K562 (cell line): ENCODE data around the gene DLG4. TPM values are rescaled to one million over a fixed set of nuclear protein-coding genes. Genes with fewer than 3 reads are reported as not detected.

Source experiments
- DIDO1 ChIP-seq: fragments of 450-650 bp; IDR thresholded peaks from 2 replicates; pipeline ENCODE4 v1.6.1; 2016; ENCODE audit warnings: low read depth, missing biosample characterization, missing genetic modification characterization
- POLR2AphosphoS2 ChIP-seq: IDR thresholded peaks from 2 replicates; pipeline ENCODE4 v1.6.1; 2012; ENCODE audit warnings: low read length, improper control_type of control experiment
- SAFB ChIP-seq: fragments of 200-400 bp; formaldehyde crosslinking; IDR thresholded peaks from 2 replicates; pipeline ENCODE4 v1.6.1; 2017; ENCODE audit warnings: low read depth, low read length, borderline replicate concordance
- ZBED1 ChIP-seq: IDR thresholded peaks from 2 replicates; pipeline ENCODE4 v1.6.1; 2014
- ZBTB5 ChIP-seq: fragments of 450-650 bp; IDR thresholded peaks from 2 replicates; pipeline ENCODE4 v1.6.1; 2017; ENCODE audit warnings: antibody characterized with exemption
- ZFX ChIP-seq: sonication (generic); formaldehyde crosslinking; IDR thresholded peaks from 2 replicates; pipeline ENCODE4 v1.8.0; 2022; ENCODE audit warnings: mild to moderate bottlenecking, missing genetic modification reagents, moderate library complexity
- ZNF174 ChIP-seq: fragments of 250-450 bp; sonication (Bioruptor Pico); IDR thresholded peaks from 2 replicates; pipeline ENCODE4 v1.4.0; 2020; ENCODE audit warnings: mild to moderate bottlenecking
- ZNF232 ChIP-seq: sonication (generic); formaldehyde crosslinking; IDR thresholded peaks from 2 replicates; pipeline ENCODE4 v1.8.0; 2022; ENCODE audit warnings: mild to moderate bottlenecking, missing genetic modification reagents
- ZNF318 ChIP-seq, 2 experiments: fragments of 450-650 bp; IDR thresholded peaks; 2 replicates each; pipeline ENCODE4 v1.6.1; 2016; ENCODE audit warnings: mild to moderate bottlenecking in 2 of 2, borderline replicate concordance in 1 of 2, low read depth in 1 of 2, moderate library complexity in 1 of 2
- ZNF408 ChIP-seq: fragments of 250-450 bp; sonication (Bioruptor Pico); IDR thresholded peaks from 2 replicates; pipeline ENCODE4 v1.4.0; 2020; ENCODE audit warnings: low read depth, mild to moderate bottlenecking, moderate library complexity
- ZNF695 ChIP-seq: fragments of 450-650 bp; formaldehyde crosslinking; IDR thresholded peaks from 2 replicates; pipeline ENCODE4 v1.4.0; 2020; ENCODE audit warnings: mild to moderate bottlenecking, moderate library complexity
- polyA plus RNA-seq, 8 experiments: library from polyadenylated mRNA; depleted of rRNA in 4 of 8; stranded (reverse) in 5 of 8; unstranded in 3 of 8; fragments of >200 nt; fragmentation: Nextera tagmentation in 2 of 8; fragmentation: Illumina TruSeq in 1 of 8; extraction: Ambion mirVana in 2 of 8; extraction: Trizol in 1 of 8; gene quantifications; 2 replicates each; pipeline versions ENCODE4 v1.2.1 to v1.2.3, GENCODE V29; 2011 to 2014; ENCODE audit warnings: inconsistent platforms in 1 of 8, missing spikeins in 1 of 8
- total RNA-seq, 7 experiments: library from RNA; depleted of rRNA in 6 of 7; stranded (reverse); fragments of >200 nt in 6 of 7; fragmentation: Illumina TruSeq in 2 of 7; extraction: Trizol in 2 of 7; gene quantifications; 2 replicates each; pipeline versions ENCODE4 v1.2.1 to v1.2.3, GENCODE V29; 2011 to 2021; ENCODE audit warnings: low replicate concordance in 1 of 7
- TF ChIP-seq, protein P1 (sequence below): IDR thresholded peaks from 2 replicates; pipeline ENCODE4 v1.6.1; 2012; ENCODE audit warnings: low read depth, low read length, improper control_type of control experiment, borderline replicate concordance
- TF ChIP-seq, protein P2 (sequence below): fragments of 450-650 bp; IDR thresholded peaks from 2 replicates; pipeline ENCODE4 v1.6.1; 2016; ENCODE audit warnings: antibody characterized with exemption

The DLG4 gene
- total and polyA plus RNA-seq, 9 of the 15 experiments (the other 6 are each of a cell fraction or from before 2014, with no cell fraction given): 0.03 to 12.0 (median 4.1) TPM

DNA sequence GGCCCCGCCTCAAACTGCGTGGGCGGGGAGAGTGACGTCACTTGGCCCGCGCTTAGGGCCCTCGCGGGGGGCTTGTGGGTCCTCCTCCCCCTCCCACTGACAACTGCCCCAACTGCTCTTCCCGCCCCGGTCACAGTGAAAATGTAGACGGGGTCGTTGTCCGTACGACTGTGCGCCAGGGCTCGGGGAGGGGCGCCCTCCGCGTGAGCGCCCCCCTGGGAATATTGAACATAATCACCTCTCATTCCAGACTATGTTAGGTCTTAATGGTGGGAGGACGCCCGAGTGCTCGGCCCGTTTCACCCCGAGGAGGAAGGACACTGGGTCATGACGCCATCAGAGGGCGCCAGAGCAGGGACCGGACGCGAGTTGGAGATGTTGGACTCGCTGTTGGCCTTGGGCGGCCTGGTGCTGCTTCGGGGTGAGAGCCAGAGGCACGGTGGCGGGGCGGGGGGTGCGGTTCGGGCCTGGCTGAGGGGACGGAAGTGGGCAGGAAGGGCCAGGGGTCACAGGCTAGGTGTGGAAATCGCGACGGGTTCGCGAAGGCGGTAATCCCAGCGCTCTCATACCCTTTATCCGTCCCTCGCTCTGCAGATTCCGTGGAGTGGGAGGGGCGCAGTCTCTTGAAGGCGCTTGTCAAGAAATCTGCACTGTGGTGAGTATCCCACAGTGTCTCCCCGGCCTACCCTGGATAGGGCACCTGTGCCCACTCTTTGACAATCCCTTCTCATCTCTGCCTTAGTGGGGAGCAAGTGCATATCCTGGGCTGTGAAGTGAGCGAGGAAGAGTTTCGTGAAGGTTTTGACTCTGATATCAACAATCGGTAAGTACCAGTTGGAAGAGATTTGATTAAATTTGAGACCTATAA, 32.8 kb upstream of the DLG4 start, which contains the start of gene ELP5 (continued):
- TF ChIP-seq ZBTB5 (no peak), ZNF695 (no peak), ZBED1 (no peak), SAFB (no peak), DIDO1 (tag) (no peak), POLR2AphosphoS2 (no peak), ZFX (peak; percentile 94), ZNF174 (CRISPR knock-in tag) (no peak), ZNF232 (0 out of 2 replicates have a peak, but pooled peaks have one; percentile 59), ZNF318 (IDR thresholded peaks at IDR 0.05; ENCODE audit: borderline replicate concordance in 1 of 2, low read depth in 1 of 2) (no peak), ZNF408 (CRISPR knock-in tag) (no peak)
- TF ChIP-seq, protein P1, sequence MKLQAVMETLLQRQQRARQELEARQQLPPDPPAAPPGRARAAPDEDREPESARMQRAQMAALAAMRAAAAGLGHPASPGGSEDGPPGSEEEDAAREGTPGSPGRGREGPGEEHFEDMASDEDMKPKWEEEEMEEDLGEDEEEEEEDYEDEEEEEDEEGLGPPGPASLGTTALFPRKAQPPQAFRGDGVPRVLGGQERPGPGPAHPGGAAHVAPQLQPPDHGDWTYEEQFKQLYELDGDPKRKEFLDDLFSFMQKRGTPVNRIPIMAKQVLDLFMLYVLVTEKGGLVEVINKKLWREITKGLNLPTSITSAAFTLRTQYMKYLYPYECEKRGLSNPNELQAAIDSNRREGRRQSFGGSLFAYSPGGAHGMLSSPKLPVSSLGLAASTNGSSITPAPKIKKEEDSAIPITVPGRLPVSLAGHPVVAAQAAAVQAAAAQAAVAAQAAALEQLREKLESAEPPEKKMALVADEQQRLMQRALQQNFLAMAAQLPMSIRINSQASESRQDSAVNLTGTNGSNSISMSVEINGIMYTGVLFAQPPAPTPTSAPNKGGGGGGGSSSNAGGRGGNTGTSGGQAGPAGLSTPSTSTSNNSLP: peak; percentile 6; the same call in 1 of the 2 replicates
- TF ChIP-seq, protein P2, sequence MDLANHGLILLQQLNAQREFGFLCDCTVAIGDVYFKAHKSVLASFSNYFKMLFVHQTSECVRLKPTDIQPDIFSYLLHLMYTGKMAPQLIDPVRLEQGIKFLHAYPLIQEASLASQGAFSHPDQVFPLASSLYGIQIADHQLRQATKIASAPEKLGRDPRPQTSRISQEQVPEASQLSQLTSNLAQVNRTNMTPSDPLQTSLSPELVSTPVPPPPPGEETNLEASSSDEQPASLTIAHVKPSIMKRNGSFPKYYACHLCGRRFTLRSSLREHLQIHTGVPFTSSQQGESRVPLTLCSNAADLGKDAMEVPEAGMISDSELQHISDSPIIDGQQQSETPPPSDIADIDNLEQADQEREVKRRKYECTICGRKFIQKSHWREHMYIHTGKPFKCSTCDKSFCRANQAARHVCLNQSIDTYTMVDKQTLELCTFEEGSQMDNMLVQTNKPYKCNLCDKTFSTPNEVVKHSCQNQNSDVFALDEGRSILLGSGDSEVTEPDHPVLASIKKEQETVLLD: 0 out of 2 replicates have a peak, but pooled peaks have one; percentile 14
